K562 (cell line): ENCODE measurements around the gene CTSW. TPM values are rescaled to one million over a fixed set of nuclear protein-coding genes. Genes with fewer than 3 reads are reported as not detected.

Source experiments
- C11orf30 ChIP-seq: fragments of 450-650 bp; IDR thresholded peaks from 2 replicates; pipeline ENCODE4 v1.6.1; 2016; ENCODE audit warnings: low read depth, mild to moderate bottlenecking
- CCNT2 ChIP-seq: IDR thresholded peaks from 2 replicates; pipeline ENCODE4 v1.6.1; 2011; ENCODE audit warnings: borderline replicate concordance, low read depth, mild to moderate bottlenecking, moderate library complexity, mixed read lengths, low read length; ENCODE audit not compliant: insufficient read length; ENCODE audit errors: extremely low read depth
- CREB1 ChIP-seq, 2 experiments: sonication (generic) in 1 of 2; formaldehyde crosslinking in 1 of 2; IDR thresholded peaks; 2 replicates each; pipeline versions ENCODE4 v1.6.1 to v1.8.0; 2012 to 2022; ENCODE audit warnings: inconsistent platforms in 1 of 2, mild to moderate bottlenecking in 1 of 2, missing genetic modification reagents in 1 of 2, moderate library complexity in 1 of 2
- EHMT2 ChIP-seq: fragments of 450-650 bp; IDR thresholded peaks from 2 replicates; pipeline ENCODE4 v1.6.1; 2018; ENCODE audit warnings: antibody characterized with exemption
- FIP1L1 ChIP-seq: fragments of 200-400 bp; formaldehyde crosslinking; IDR thresholded peaks from 2 replicates; pipeline ENCODE4 v1.6.1; 2018; ENCODE audit warnings: mild to moderate bottlenecking, low read depth, low read length; ENCODE audit not compliant: poor library complexity, severe bottlenecking
- FOXM1 ChIP-seq, 2 experiments: fragments of 450-650 bp in 1 of 2; sonication (generic) in 1 of 2; formaldehyde crosslinking in 1 of 2; IDR thresholded peaks; 2 replicates each; pipeline versions ENCODE4 v1.6.1 to v1.9.0; 2017 to 2022; ENCODE audit warnings: low read depth in 2 of 2, mild to moderate bottlenecking in 2 of 2, missing genetic modification reagents in 1 of 2, moderate library complexity in 1 of 2
- HMGN3 ChIP-seq: IDR thresholded peaks from 2 replicates; pipeline ENCODE4 v1.6.1; 2011; ENCODE audit warnings: borderline replicate concordance, low read depth, mild to moderate bottlenecking, mixed read lengths, low read length; ENCODE audit not compliant: insufficient read length; ENCODE audit errors: extremely low read depth
- LEF1 ChIP-seq: fragments of 450-650 bp; IDR thresholded peaks from 2 replicates; pipeline ENCODE4 v1.6.1; 2016; ENCODE audit warnings: mild to moderate bottlenecking
- MTA2 ChIP-seq: fragments of 450-650 bp; IDR thresholded peaks from 2 replicates; pipeline ENCODE4 v1.6.1; 2016; ENCODE audit warnings: low read depth
- NFATC3 ChIP-seq: fragments of 450-650 bp; IDR thresholded peaks from 2 replicates; pipeline ENCODE4 v1.6.1; 2017; ENCODE audit warnings: mild to moderate bottlenecking
- PHF20 ChIP-seq: fragments of 450-650 bp; IDR thresholded peaks from 2 replicates; pipeline ENCODE4 v1.6.1; 2018; ENCODE audit not compliant: partially characterized antibody
- RCOR1 ChIP-seq, 2 experiments: IDR thresholded peaks; 2 replicates each; pipeline ENCODE4 v1.6.1; 2012; ENCODE audit warnings: low read depth in 2 of 2, low read length in 2 of 2, borderline replicate concordance in 1 of 2, improper control_type of control experiment in 1 of 2
- TARDBP ChIP-seq: fragments of 450-650 bp; IDR thresholded peaks from 2 replicates; pipeline ENCODE4 v1.6.1; 2016
- TBP ChIP-seq: optimal IDR thresholded peaks from 2 replicates; pipeline ENCODE3; 2011; ENCODE audit warnings: low read depth, low read length, improper control_type of control experiment
- TCFL5 ChIP-seq: fragments of 250-450 bp; sonication (Bioruptor Pico); conservative IDR thresholded peaks from 2 replicates; pipeline ENCODE4 v1.6.1; 2021; ENCODE audit warnings: mild to moderate bottlenecking, moderate library complexity, matching md5 sums
- XRCC3 ChIP-seq: fragments of 450-650 bp; IDR thresholded peaks from 2 replicates; pipeline ENCODE4 v1.6.1; 2017; ENCODE audit warnings: mild to moderate bottlenecking, moderate library complexity
- ZNF146 ChIP-seq: IDR thresholded peaks from one replicate; pipeline ENCODE4 v1.6.1; 2018; ENCODE audit warnings: missing compliant biosample characterization; ENCODE audit not compliant: unreplicated experiment
- ZNF316 ChIP-seq: fragments of 450-650 bp; IDR thresholded peaks from 2 replicates; pipeline ENCODE4 v1.6.1; 2016
- ZNF431 ChIP-seq: sonication (generic); formaldehyde crosslinking; IDR thresholded peaks from 2 replicates; pipeline ENCODE4 v1.8.0; 2022; ENCODE audit warnings: mild to moderate bottlenecking, missing genetic modification reagents
- ZNF444 ChIP-seq: fragments of 250-450 bp; sonication (Bioruptor Pico); IDR thresholded peaks from 2 replicates; pipeline ENCODE4 v1.4.0; 2020; ENCODE audit warnings: mild to moderate bottlenecking, moderate library complexity
- ZNF507 ChIP-seq: conservative IDR thresholded peaks from 2 replicates; pipeline ENCODE4 v1.6.1; 2017; ENCODE audit warnings: missing genetic modification characterization, missing compliant biosample characterization
- ZNF695 ChIP-seq: fragments of 450-650 bp; formaldehyde crosslinking; IDR thresholded peaks from 2 replicates; pipeline ENCODE4 v1.4.0; 2020; ENCODE audit warnings: mild to moderate bottlenecking, moderate library complexity
- ZNF780A ChIP-seq: fragments of 250-450 bp; sonication (Bioruptor Pico); IDR thresholded peaks from 2 replicates; pipeline ENCODE4 v1.5.0; 2021; ENCODE audit warnings: mild to moderate bottlenecking
- polyA plus RNA-seq, 8 experiments: library from polyadenylated mRNA; depleted of rRNA in 4 of 8; stranded (reverse) in 5 of 8; unstranded in 3 of 8; fragments of >200 nt; fragmentation: Nextera tagmentation in 2 of 8; fragmentation: Illumina TruSeq in 1 of 8; extraction: Ambion mirVana in 2 of 8; extraction: Trizol in 1 of 8; gene quantifications; 2 replicates each; pipeline versions ENCODE4 v1.2.1 to v1.2.3, GENCODE V29; 2011 to 2014; ENCODE audit warnings: inconsistent platforms in 1 of 8, missing spikeins in 1 of 8
- total RNA-seq, 7 experiments: library from RNA; depleted of rRNA in 6 of 7; stranded (reverse); fragments of >200 nt in 6 of 7; fragmentation: Illumina TruSeq in 2 of 7; extraction: Trizol in 2 of 7; gene quantifications; 2 replicates each; pipeline versions ENCODE4 v1.2.1 to v1.2.3, GENCODE V29; 2011 to 2021; ENCODE audit warnings: low replicate concordance in 1 of 7
- TF ChIP-seq, protein P1 (sequence below): fragments of 250-450 bp; sonication (Bioruptor Pico); IDR thresholded peaks from 2 replicates; pipeline ENCODE4 v1.4.0; 2020; ENCODE audit warnings: mild to moderate bottlenecking, moderate library complexity
- TF ChIP-seq, protein P2 (sequence below): fragments of 450-650 bp; IDR thresholded peaks from 2 replicates; pipeline ENCODE4 v1.6.1; 2016

Gene CTSW
- total and polyA plus RNA-seq, 9 of the 15 experiments (the other 6 are each of a cell fraction or from before 2014, with no cell fraction given) = 0.04 TPM; not detected in 8

DNA sequence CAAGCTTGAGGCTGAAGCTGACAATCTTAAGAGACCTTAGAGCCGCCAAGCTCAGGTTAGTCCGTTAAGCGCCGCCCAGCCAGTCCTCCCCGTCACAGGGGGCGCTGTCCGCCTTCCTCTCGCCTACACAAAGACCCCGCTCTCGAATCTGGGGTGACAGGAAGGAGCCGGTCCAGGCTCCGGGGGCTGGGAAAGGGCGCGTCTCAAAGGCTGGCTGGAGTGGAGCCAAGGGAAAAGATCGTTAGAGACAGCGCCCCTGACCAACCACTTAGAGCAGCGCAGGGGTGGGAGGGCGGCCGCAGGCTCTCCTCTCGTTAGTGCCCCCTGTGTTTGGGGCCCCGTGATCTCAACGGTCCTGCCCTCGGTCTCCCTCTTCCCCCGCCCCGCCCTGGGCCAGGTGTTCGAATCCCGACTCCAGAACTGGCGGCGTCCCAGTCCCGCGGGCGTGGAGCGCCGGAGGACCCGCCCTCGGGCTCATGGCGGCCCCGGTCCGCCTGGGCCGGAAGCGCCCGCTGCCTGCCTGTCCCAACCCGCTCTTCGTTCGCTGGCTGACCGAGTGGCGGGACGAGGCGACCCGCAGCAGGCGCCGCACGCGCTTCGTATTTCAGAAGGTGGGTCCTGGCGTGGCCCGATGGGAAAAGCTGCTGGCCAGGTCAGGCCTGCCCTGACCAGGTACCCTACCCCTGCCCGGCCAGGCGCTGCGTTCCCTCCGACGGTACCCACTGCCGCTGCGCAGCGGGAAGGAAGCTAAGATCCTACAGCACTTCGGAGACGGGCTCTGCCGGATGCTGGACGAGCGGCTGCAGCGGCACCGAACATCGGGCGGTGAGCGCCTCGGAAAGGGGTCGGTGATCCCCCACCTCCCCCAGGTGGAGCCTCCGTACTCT lies 19.1 kb upstream of the CTSW start, which contains the start of gene MUS81 (continued):
- TF ChIP-seq ZNF316 = no peak
- TF ChIP-seq, protein P1, sequence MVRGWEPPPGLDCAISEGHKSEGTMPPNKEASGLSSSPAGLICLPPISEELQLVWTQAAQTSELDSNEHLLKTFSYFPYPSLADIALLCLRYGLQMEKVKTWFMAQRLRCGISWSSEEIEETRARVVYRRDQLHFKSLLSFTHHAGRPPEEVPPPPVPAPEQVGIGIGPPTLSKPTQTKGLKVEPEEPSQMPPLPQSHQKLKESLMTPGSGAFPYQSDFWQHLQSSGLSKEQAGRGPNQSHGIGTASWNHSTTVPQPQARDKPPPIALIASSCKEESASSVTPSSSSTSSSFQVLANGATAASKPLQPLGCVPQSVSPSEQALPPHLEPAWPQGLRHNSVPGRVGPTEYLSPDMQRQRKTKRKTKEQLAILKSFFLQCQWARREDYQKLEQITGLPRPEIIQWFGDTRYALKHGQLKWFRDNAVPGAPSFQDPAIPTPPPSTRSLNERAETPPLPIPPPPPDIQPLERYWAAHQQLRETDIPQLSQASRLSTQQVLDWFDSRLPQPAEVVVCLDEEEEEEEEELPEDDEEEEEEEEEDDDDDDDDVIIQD (CRISPR knock-in tag) = no peak
- TF ChIP-seq TBP = no peak
- no peak for TF ChIP-seq EHMT2
- TF ChIP-seq XRCC3 = no peak
- no peak for TF ChIP-seq TCFL5
- no peak for TF ChIP-seq NFATC3
- peak; percentile 67; the same call in 1 of the 2 replicates for TF ChIP-seq TARDBP
- TF ChIP-seq CREB1 (IDR thresholded peaks at IDR 0.05) = peak; percentile 42
- no peak; the same call in 1 of the 2 replicates for TF ChIP-seq CREB1 (CRISPR knock-in tag; IDR thresholded peaks at IDR 0.05)
- peak; percentile 94 for TF ChIP-seq HMGN3
- TF ChIP-seq, protein P2, sequence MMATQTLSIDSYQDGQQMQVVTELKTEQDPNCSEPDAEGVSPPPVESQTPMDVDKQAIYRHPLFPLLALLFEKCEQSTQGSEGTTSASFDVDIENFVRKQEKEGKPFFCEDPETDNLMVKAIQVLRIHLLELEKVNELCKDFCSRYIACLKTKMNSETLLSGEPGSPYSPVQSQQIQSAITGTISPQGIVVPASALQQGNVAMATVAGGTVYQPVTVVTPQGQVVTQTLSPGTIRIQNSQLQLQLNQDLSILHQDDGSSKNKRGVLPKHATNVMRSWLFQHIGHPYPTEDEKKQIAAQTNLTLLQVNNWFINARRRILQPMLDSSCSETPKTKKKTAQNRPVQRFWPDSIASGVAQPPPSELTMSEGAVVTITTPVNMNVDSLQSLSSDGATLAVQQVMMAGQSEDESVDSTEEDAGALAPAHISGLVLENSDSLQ = peak; percentile 96
- no peak for TF ChIP-seq ZNF695 (CRISPR knock-in tag)
- peak in 1 of 2 experiments; percentile 65; a peak in 2 of 4 replicates for TF ChIP-seq RCOR1 (IDR thresholded peaks at IDR 0.05; ENCODE audit: borderline replicate concordance in 1 of 2, low read depth in 2 of 2, low read length in 2 of 2)
- TF ChIP-seq ZNF431 (CRISPR knock-in tag) = no peak; the same call in 1 of the 2 replicates
- TF ChIP-seq C11orf30 = peak; percentile 88
- TF ChIP-seq MTA2 = no peak
- peak; percentile 52 for TF ChIP-seq CCNT2
- TF ChIP-seq LEF1 = peak; percentile 57; the same call in 1 of the 2 replicates
- TF ChIP-seq ZNF444 (CRISPR knock-in tag) = no peak
- no peak for TF ChIP-seq FIP1L1
- TF ChIP-seq PHF20 = no peak
- TF ChIP-seq ZNF780A = no peak
- TF ChIP-seq ZNF507 (tag) = no peak
- peak; percentile 56 for TF ChIP-seq FOXM1 (IDR thresholded peaks at IDR 0.05; ENCODE audit: low read depth)
- TF ChIP-seq FOXM1 (CRISPR knock-in tag; IDR thresholded peaks at IDR 0.05; ENCODE audit: low read depth) = peak; percentile 46; the same call in 1 of the 2 replicates
- TF ChIP-seq ZNF146 (CRISPR knock-in tag) = no peak
